Activated CD4-positive, alpha-beta T cell treated with anti-CD3 and anti-CD28 coated beads, Interleukin-2, amount 50 U/mL, for 48 hours (primary cell): Measurements from ENCODE around the gene TPD52L1.
"Not testable (repeated sequence)": the region's sequence is repeated elsewhere in the genome, so short reads cannot be mapped to it uniquely, and the experiment has no call there.

Experiments used
- DNase-seq, 2 experiments: peaks; one replicate each; pipeline ENCODE4 v3.0.0-alpha.2; 2020

The TPD52L1 gene

DNA sequence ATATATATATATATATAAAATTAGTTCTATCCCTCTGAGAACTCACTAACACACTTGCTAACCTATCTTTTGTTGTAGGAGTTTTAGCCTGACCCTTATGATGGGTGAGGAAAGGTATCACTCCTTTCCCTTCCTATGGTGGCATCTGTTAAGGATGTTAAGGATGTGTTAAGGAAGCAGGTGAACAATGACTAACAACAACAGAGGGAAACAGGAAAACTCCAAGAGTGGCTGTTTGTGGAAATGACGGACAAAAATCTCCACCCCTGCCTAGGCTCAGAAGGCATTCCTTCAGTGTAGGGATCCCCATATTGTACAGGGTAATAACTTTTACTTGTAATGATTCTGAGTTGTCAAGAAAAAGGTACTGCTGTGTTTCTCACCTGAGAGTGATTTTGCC is 8.8 kb upstream of the TPD52L1 start:
- DNase-seq = no peak

GRCh38 chr6:125149256-125150144 is 4.1 kb upstream of the TPD52L1 start:
- DNase-seq = no peak

DNA sequence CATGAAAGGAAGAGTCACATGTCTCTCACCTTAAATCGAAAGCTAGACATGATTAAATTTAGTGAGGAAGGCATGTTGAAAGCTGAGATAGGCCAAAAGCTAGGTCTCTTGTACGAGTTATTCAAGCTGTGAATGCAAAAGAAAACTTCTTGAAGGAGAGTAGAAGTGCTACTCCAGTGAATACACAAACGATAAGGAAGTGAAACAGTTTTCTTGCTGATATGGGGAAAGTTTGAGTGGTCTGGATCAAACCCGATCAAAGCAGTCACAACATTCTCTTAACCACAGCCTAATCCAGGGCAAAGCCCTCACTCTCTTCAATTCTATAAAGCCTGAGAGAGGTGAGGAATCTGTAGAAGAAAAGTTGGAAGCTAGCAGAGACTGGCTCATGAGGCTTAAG is 1.9 kb upstream of the TPD52L1 start:
- no peak for DNase-seq

DNA sequence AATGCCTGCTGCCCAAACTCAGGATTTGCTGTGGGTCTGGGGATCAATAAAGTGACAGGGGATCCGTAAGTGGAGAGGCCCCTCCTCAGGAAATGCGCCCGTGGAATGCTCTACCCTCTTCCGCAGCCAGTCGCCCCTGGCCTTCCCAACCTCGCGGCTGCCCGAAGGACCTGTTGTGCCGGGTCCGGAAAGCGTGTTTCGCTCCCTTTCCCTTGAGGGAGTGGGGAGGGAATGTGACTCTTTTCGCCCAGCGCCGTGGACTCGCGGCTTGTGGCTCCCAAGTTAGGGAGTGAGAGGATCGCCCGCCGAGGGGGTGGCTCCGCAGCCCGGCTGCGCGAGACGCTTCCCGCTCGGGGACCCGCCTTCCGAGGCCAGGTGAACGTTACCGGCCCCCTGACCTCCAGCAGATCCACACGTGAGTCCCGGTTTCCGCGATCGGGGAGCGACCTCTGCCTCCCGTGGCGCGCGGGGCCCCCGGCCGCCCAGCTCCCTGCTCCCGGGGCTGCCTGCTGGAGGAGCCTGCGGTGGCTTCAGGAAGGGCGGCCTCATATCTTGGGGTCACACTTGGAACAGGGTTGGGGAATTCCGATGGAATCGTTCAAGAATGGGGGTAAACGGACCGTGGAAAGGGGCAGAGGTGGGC is 666 bp downstream of the TPD52L1 start:
- DNase-seq = peak; percentile 4 to 7

DNA sequence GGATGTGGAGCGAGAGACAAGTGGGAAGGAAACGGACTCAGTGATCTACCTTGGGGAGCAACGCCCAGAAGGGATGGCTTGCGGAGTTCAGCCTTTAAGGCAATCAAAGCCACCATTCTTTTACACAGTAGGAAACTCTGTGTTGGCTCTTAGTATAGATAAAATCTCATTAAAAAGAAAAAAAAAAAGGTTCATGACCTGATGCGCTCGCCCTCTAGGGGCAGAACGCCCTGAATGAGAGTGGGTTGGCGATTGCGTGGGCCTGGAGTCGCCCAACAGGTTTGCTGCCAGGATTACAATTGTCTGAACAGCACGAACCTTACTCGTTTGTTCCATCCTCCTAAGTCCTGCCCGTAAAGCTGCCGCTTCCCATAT is 1.2 kb downstream of the TPD52L1 start:
- DNase-seq = peak; percentile 11 to 22

- DNase-seq = no peak
Observed at GRCh38 chr6:125155344-125155743, 1.8 kb downstream of the TPD52L1 start.

DNA sequence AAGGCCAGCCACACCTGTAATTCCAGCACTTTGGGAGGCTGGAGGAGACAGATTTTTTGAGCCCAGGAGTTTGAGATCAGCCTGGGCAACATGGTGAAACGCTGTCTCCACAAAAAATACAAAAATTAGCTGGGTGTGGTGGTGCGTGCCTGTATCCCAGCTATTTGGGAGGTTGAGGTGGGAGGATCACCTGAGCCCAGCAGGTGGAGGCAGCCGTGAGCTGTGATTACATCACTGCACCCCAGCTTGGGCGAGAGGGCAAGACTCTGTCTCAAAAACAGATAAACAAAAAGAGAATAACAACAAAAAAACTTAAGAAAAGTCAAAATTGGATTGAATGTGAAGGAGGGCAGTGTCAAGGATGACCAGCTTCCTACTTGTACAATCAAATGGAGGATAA is 2.9 kb downstream of the TPD52L1 start:
- DNase-seq = no peak

DNA sequence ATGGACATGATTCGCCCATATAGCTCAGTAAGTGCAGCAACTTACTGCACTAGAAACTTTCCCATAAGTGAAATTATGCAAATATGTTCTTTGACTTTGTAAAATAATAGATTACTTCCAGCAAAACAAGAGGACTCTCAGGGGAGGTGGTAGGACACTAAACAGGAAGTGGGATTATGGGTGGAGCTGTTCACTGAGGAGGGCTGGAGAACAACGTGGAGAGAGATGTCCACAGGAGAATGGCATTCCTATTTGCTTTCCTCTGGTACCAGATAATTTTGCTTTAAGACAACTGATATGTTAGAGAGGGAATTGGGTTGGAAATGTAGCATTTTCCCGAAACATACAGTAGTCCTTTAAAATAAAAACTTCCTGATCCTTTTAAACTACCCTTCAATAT is 3.7 kb downstream of the TPD52L1 start:
- DNase-seq = no peak

- no peak for DNase-seq
Observed at GRCh38 chr6:125157725-125158124, 4.2 kb downstream of the TPD52L1 start.

- DNase-seq = not testable (repeated sequence)
Observed at GRCh38 chr6:125163339-125163738, 9.8 kb downstream of the TPD52L1 start.

GRCh38 chr6:125163811-125164210 is 10.2 kb downstream of the TPD52L1 start:
- DNase-seq = no peak

DNA sequence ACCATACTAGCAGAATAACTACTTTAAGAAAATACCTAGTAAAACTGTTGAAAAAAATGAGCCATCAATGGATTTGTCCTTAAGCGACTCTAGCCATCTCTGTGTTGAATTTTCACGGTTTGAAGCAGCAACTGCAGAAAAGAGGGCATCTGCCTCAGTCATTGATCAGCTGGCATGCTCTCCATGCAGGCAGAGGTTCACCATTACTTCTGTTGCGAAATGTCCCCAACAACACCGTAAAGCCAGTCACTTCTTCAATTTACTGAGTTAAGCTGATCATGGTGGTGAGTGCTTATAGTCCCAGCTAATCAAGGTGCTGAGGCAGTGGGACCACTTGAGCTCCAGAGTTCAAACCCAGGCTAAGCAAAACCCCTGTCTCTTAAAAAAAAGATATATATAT is 11.1 kb downstream of the TPD52L1 start:
- DNase-seq = no peak

GRCh38 chr6:125165256-125165655 is 11.7 kb downstream of the TPD52L1 start:
- DNase-seq = no peak

DNA sequence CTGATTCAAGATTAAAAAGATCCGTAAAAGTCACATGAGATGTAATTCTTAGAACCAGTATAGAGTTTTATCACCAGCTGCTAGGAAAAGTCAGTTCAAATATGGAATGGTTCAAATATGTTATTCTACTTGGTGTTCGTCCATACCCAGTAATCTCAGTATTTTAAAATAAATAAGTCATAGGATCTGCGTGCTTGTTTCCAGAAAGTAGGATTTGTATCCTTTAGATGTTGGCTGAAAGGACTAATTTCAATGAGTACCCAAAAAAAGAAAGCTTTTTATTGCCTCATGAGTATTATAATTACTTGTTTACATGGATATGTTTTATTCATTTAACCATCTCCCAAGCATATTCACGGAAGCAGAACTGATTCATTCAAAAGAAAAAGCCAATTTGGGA is 12.2 kb downstream of the TPD52L1 start:
- DNase-seq = no peak

GRCh38 chr6:125166711-125167110 is 13.1 kb downstream of the TPD52L1 start:
- DNase-seq = no peak

DNA sequence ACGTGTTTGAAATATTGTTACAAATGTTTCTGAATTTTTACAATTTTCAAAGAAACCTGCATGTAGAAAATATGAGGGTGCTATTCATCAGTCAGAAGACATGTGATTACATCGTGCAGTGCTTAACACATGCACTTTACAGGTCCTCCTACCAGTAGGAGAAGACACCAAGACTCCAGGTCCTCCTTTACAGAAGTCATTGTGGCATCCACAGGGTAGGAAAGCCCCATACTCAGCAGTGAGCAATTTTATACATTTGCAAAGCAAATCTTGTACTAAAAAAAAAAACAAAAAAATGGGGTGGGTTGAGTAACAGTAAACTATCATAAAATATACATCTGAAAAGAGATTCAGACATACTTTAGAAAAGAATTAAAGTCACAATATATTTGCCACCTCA is 14.0 kb downstream of the TPD52L1 start:
- no peak for DNase-seq

GRCh38 chr6:125169058-125169457 is 15.5 kb downstream of the TPD52L1 start:
- DNase-seq = no peak

GRCh38 chr6:125169522-125169921 is 15.9 kb downstream of the TPD52L1 start:
- no peak for DNase-seq

GRCh38 chr6:125170376-125170775 is 16.8 kb downstream of the TPD52L1 start:
- DNase-seq = no peak

DNA sequence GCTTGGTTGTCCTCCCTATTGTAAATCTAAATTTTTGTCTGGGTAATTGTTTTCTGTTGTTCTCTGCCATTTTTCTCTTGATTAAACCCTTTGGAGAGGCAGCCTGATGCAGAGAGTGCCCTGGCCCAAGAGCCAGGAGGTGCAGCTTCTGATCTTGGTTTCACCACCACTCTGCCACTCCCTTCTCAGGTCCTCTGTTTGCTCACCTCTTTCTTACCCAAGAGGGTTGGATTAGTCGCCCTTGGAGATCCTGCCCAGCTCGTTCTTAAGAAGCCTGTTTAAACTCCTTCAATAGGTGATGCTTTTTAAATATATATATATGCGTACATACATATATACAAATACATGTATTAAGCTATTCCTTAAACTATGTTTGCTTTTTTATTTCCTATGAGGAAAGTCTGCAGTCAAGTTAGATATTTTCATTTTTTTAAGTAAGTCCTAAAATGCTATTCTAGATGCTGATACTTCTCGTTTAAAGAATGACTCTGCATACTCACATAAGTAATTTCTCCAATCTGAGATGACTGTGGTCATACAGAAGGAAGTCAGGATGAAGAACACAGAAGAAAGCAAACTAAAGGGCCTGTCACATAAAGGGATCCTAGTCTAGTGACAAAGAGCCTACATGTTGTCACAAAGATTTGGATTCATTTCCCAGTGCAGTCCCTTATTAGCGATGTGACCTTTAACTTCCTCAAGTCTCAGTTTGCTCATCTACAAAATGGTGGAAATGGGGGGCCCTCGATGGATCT is 19.9 kb downstream of the TPD52L1 start:
- DNase-seq = no peak

DNA sequence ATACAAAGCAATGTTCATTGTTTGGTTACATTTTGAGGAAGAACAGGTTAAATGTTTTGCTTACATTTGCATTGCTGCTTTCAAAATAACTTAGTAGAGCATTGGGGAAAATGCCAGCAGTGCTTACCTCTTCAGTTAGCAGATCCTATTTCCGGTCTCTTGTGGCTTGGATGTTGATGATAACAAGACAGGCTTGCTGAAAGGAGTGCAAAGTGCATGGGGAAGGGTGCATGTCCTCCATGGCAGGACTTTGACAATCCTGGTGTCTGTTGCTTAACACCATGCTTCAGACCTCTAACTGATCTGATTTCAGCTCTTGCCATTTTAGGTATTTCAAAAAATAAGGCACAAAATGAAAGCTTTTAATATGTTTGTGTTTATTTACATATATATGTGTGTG is 21.1 kb downstream of the TPD52L1 start:
- DNase-seq = no peak

DNA sequence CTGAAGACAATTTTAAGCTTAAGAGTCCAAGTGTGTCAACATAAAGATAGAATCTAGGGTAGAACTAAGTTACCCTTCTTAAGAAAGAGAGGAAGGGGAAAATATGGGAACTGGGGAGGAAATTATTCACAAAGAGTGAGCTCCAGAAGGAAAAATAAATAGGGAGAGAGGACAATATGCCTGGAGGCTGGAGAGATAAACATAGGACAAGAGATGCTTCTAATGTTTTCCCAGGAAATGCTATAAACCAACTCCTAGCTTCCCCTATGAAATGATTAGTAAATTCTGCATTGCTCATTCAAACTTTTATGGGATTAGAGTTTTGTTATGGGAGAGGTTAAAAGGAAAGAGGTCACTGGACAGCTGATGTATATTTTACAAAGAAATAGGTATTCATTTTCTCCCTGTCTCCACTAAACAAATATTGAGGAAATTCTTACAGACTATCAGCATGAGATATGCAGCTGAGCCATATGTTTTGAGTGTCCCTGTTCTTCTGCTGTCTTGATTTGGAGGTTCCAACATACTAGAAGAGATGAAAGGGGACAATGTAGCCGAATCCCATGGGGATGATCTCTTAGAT is 22.0 kb downstream of the TPD52L1 start:
- DNase-seq = no peak

- no peak for DNase-seq
Observed at GRCh38 chr6:125182237-125183008, 28.9 kb downstream of the TPD52L1 start.
